Measurements from ENCODE around the gene A4GALT. TPM values are rescaled to one million over a fixed set of nuclear protein-coding genes. Genes with fewer than 3 reads are reported as not detected.
"Not testable (repeated sequence)": the region's sequence is repeated elsewhere in the genome, so short reads cannot be mapped to it uniquely, and the experiment has no call there.

A4GALT gene
- total and polyA plus RNA-seq, 2 experiments from 2014 or later = 2.2 to 4.4 TPM

- Histone ChIP-seq H3K4me1 (ENCODE audit: insufficient read depth) (no peaks in the 10 kb centered on the region), H3K36me3 (replicated peaks; ENCODE audit: insufficient read depth, low read depth) (no peaks in the 10 kb centered on the region), H3K27me3 (no peaks in the 10 kb centered on the region), H3K4me3 (no peak overlapping the region), H3K9me2 (replicated peaks; ENCODE audit: insufficient read depth) (no peaks in the 10 kb centered on the region), H3K9me3 (ENCODE audit: low read depth) (no peaks in the 10 kb centered on the region), H3K27ac (peak overlapping the region; percentile 34), H3K79me2 (no peaks in the 10 kb centered on the region), H2AFZ (no peak overlapping the region), H3K4me2 (no peak overlapping the region), H4K20me1 (ENCODE audit: insufficient read depth, poor library complexity, severe bottlenecking) (no peaks in the 10 kb centered on the region)
- 57% methylated on average over 7 of the region's 7 CpGs for WGBS (ENCODE audit: low lambda C conversion rate, missing lambda C conversion rate)
- DNase-seq (ENCODE audit: low spot score) = no peak
- TF ChIP-seq EZH2phosphoT487 (IDR thresholded peaks at IDR 0.05; ENCODE audit: low read depth, severe bottlenecking, unreplicated experiment) (no peak), EZH2 (IDR thresholded peaks at IDR 0.05; ENCODE audit: borderline replicate concordance) (no peak), CTCF (IDR thresholded peaks at IDR 0.05; ENCODE audit: poor library complexity) (no peak)
Measured at GRCh38 chr22:42676059-42676607, 44.5 kb downstream of the A4GALT start.

GRCh38 chr22:42673898-42674401 lies 46.7 kb downstream of the A4GALT start:
- H3K27ac ChIP-seq = no peak overlapping the region
- no peak overlapping the region for H3K4me3 ChIP-seq
- no peaks in the 10 kb centered on the region for H3K9me3 ChIP-seq (ENCODE audit: low read depth)
- H3K9me2 ChIP-seq (replicated peaks; ENCODE audit: insufficient read depth) = no peaks in the 10 kb centered on the region
- H4K20me1 ChIP-seq (ENCODE audit: insufficient read depth, poor library complexity, severe bottlenecking) = no peaks in the 10 kb centered on the region
- WGBS (ENCODE audit: low lambda C conversion rate, missing lambda C conversion rate) = 61% methylated on average over 2 of the region's 2 CpGs
- no peak overlapping the region for H2AFZ ChIP-seq
- no peak for TF ChIP-seq EZH2 (IDR thresholded peaks at IDR 0.05; ENCODE audit: borderline replicate concordance)
- no peak for TF ChIP-seq CTCF (IDR thresholded peaks at IDR 0.05; ENCODE audit: poor library complexity)
- TF ChIP-seq EZH2phosphoT487 (IDR thresholded peaks at IDR 0.05; ENCODE audit: low read depth, severe bottlenecking, unreplicated experiment) = no peak
- DNase-seq (ENCODE audit: low spot score) = no peak
- no peaks in the 10 kb centered on the region for H3K4me1 ChIP-seq (ENCODE audit: insufficient read depth)
- H3K27me3 ChIP-seq = no peaks in the 10 kb centered on the region
- no peaks in the 10 kb centered on the region for H3K79me2 ChIP-seq
- no peak overlapping the region for H3K4me2 ChIP-seq
- no peaks in the 10 kb centered on the region for H3K36me3 ChIP-seq (replicated peaks; ENCODE audit: insufficient read depth, low read depth)

- not testable (repeated sequence) for H4K20me1 ChIP-seq (ENCODE audit: insufficient read depth, poor library complexity, severe bottlenecking); H3K27me3 ChIP-seq; H3K4me1 ChIP-seq (ENCODE audit: insufficient read depth); H3K4me3 ChIP-seq; H3K4me2 ChIP-seq; H3K79me2 ChIP-seq; DNase-seq (ENCODE audit: low spot score); H2AFZ ChIP-seq; H3K9me3 ChIP-seq (ENCODE audit: low read depth); H3K9me2 ChIP-seq (replicated peaks; ENCODE audit: insufficient read depth); H3K36me3 ChIP-seq (replicated peaks; ENCODE audit: insufficient read depth, low read depth); H3K27ac ChIP-seq
- WGBS (ENCODE audit: low lambda C conversion rate, missing lambda C conversion rate) = 98% methylated on average over 13 of the region's 13 CpGs
Measured at GRCh38 chr22:42673071-42673470, 47.6 kb downstream of the A4GALT start.

GRCh38 chr22:42670921-42671709 lies 49.6 kb downstream of the A4GALT start:
- TF ChIP-seq EZH2phosphoT487 (IDR thresholded peaks at IDR 0.05; ENCODE audit: low read depth, severe bottlenecking, unreplicated experiment) = no peak
- no peak for TF ChIP-seq EZH2 (IDR thresholded peaks at IDR 0.05; ENCODE audit: borderline replicate concordance)
- no peak for TF ChIP-seq CTCF (IDR thresholded peaks at IDR 0.05; ENCODE audit: poor library complexity)
- Histone ChIP-seq H3K36me3 (replicated peaks; ENCODE audit: insufficient read depth, low read depth) (no peaks in the 10 kb centered on the region), H3K79me2 (no peaks in the 10 kb centered on the region), H3K27me3 (no peaks in the 10 kb centered on the region), H3K9me2 (replicated peaks; ENCODE audit: insufficient read depth) (no peaks in the 10 kb centered on the region), H3K4me3 (no peak overlapping the region), H3K4me2 (no peak overlapping the region), H3K27ac (no peak overlapping the region), H2AFZ (no peak overlapping the region), H3K9me3 (ENCODE audit: low read depth) (no peaks in the 10 kb centered on the region), H3K4me1 (ENCODE audit: insufficient read depth) (no peaks in the 10 kb centered on the region), H4K20me1 (ENCODE audit: insufficient read depth, poor library complexity, severe bottlenecking) (no peaks in the 10 kb centered on the region)
- WGBS (ENCODE audit: low lambda C conversion rate, missing lambda C conversion rate) = 79% methylated on average over 19 of the region's 19 CpGs
- DNase-seq (ENCODE audit: low spot score) = no peak

All from hepatocyte (in vitro differentiated cells).